Measurements from ENCODE around the gene RIPK4.
"Not testable (repeated sequence)": the region's sequence is repeated elsewhere in the genome, so short reads cannot be mapped to it uniquely, and the experiment has no call there.

Gene RIPK4

GRCh38 chr21:41794600-41794999 is 27.7 kb upstream of the RIPK4 start:
- no peak for DNase-seq

- DNase-seq: no peak
Measured at GRCh38 chr21:41792711-41793110, 25.9 kb upstream of the RIPK4 start.

GRCh38 chr21:41786509-41786987 is 19.7 kb upstream of the RIPK4 start:
- DNase-seq: no peak

- DNase-seq: not testable (repeated sequence)
Measured at GRCh38 chr21:41785262-41785661, 18.4 kb upstream of the RIPK4 start.

- DNase-seq: no peak
Measured at GRCh38 chr21:41784456-41785102, 17.7 kb upstream of the RIPK4 start.

GRCh38 chr21:41783476-41784180 is 16.8 kb upstream of the RIPK4 start:
- no peak for DNase-seq

- DNase-seq: no peak
Measured at GRCh38 chr21:41781050-41781410, 14.2 kb upstream of the RIPK4 start.

- DNase-seq: no peak
Measured at GRCh38 chr21:41780337-41781049, 13.6 kb upstream of the RIPK4 start.

GRCh38 chr21:41779659-41780058 is 12.8 kb upstream of the RIPK4 start:
- no peak for DNase-seq

GRCh38 chr21:41778930-41779600 is 12.2 kb upstream of the RIPK4 start:
- no peak for DNase-seq

- peak; percentile 52 for DNase-seq
Measured at GRCh38 chr21:41777951-41778815, 11.3 kb upstream of the RIPK4 start.

- DNase-seq: no peak
Measured at GRCh38 chr21:41776778-41777177, 9.9 kb upstream of the RIPK4 start.

GRCh38 chr21:41775149-41775472 is 8.3 kb upstream of the RIPK4 start:
- DNase-seq: no peak

- peak; percentile 27 for DNase-seq
Measured at GRCh38 chr21:41774467-41775148, 7.8 kb upstream of the RIPK4 start.

GRCh38 chr21:41772351-41773080 is 5.7 kb upstream of the RIPK4 start:
- DNase-seq: no peak

- no peak for DNase-seq
Measured at GRCh38 chr21:41771625-41771945, 4.7 kb upstream of the RIPK4 start.

- DNase-seq: no peak
Measured at GRCh38 chr21:41770901-41771624, 4.2 kb upstream of the RIPK4 start.

- no peak for DNase-seq
Measured at GRCh38 chr21:41769933-41770332, 3.1 kb upstream of the RIPK4 start.

- DNase-seq: no peak
Measured at GRCh38 chr21:41769521-41769920, 2.7 kb upstream of the RIPK4 start.

- DNase-seq: no peak
Measured at GRCh38 chr21:41769111-41769510, 2.3 kb upstream of the RIPK4 start.

All from NCI-H1105 treated with DMSO at 0.1 percent for 48 hours (cell line).